ENCODE results near the gene MRPS18B. TPM values are rescaled to one million over a fixed set of nuclear protein-coding genes. Genes with fewer than 3 reads are reported as not detected.

MRPS18B gene
- total and polyA plus RNA-seq, 2 of the 13 experiments (the other 11 are each of a cell fraction or from before 2014, with no cell fraction given): 125 to 131 TPM

- 0 out of 2 replicates have a peak, but pooled peaks have one; percentile 10 for TF ChIP-seq ZNF142 (CRISPR knock-in tag; IDR thresholded peaks at IDR 0.05)
- TF ChIP-seq ZNF503 (CRISPR knock-in tag; IDR thresholded peaks at IDR 0.05): 0 out of 2 replicates have a peak, but pooled peaks have one; percentile 20
- peak; percentile 59 for TF ChIP-seq HDAC1 (CRISPR knock-in tag; IDR thresholded peaks at IDR 0.05)
- TF ChIP-seq RAD21 (CRISPR knock-in tag; IDR thresholded peaks at IDR 0.05): 0 out of 2 replicates have a peak, but pooled peaks have one; percentile 8
- TF ChIP-seq ZBTB2 (CRISPR knock-in tag; IDR thresholded peaks at IDR 0.05; ENCODE audit: low read depth): no peak
- no peak; the same call in none of the 2 replicates for TF ChIP-seq ZC3H13 (CRISPR knock-in tag; IDR thresholded peaks at IDR 0.05)
- no peak for TF ChIP-seq TCF12 (IDR thresholded peaks at IDR 0.05)
- peak; percentile 20; the same call in 1 of the 2 replicates for TF ChIP-seq TCF12 (CRISPR knock-in tag; IDR thresholded peaks at IDR 0.05)
- TF ChIP-seq GMEB1 (CRISPR knock-in tag; IDR thresholded peaks at IDR 0.05; ENCODE audit: borderline replicate concordance): peak; percentile 48; the same call in 1 of the 2 replicates
- 0 out of 2 replicates have a peak, but pooled peaks have one; percentile 16 for TF ChIP-seq JUN (CRISPR knock-in tag; IDR thresholded peaks at IDR 0.05)
- no peak for TF ChIP-seq NFIB (CRISPR knock-in tag; IDR thresholded peaks at IDR 0.05; ENCODE audit: borderline replicate concordance)
- peak; percentile 73; the same call in 1 of the 2 replicates for TF ChIP-seq SMAD3 (CRISPR knock-in tag; IDR thresholded peaks at IDR 0.05)
- peak; percentile 60 for TF ChIP-seq ELF3 (CRISPR knock-in tag; IDR thresholded peaks at IDR 0.05)
- 0 out of 2 replicates have a peak, but pooled peaks have one; percentile 7 for TF ChIP-seq BRCA1 (CRISPR knock-in tag; IDR thresholded peaks at IDR 0.05)
- TF ChIP-seq PHF5A (CRISPR knock-in tag; IDR thresholded peaks at IDR 0.05; ENCODE audit: low read depth, unreplicated experiment): no peak
- TF ChIP-seq DMAP1 (CRISPR knock-in tag; IDR thresholded peaks at IDR 0.05): peak; percentile 85; the same call in 1 of the 2 replicates
- no peak for TF ChIP-seq MTF1 (CRISPR knock-in tag; IDR thresholded peaks at IDR 0.05)
- TF ChIP-seq SP4 (CRISPR knock-in tag; IDR thresholded peaks at IDR 0.05): peak; percentile 27
- TF ChIP-seq KLF11 (CRISPR knock-in tag; IDR thresholded peaks at IDR 0.05): peak; percentile 85
These were observed 2.8 kb upstream of the MRPS18B start (continued) for GRCh38 chr6:30614843-30615218.

All from HepG2 (cell line).